Upper lobe of left lung (tissue), 6 donors: ENCODE measurements around the gene ERICH4. TPM values are rescaled to one million over a fixed set of nuclear protein-coding genes. Genes with fewer than 3 reads are reported as not detected.

Source experiments
- ATAC-seq, 2 donors: fragments of 200-7000 bp; cut with Tn5 transposase; one replicate each; pipeline ENCODE4 v1.9.1; 2022; ENCODE audit warnings: mild to moderate bottlenecking in 2 of 2, moderate library complexity in 2 of 2; ENCODE audit not compliant: low FRiP score in 2 of 2
- DNase-seq, 2 donors: peaks; one replicate each; pipeline ENCODE4 v3.0.0-alpha.2; 2019 to 2020
- H3K27ac ChIP-seq, 4 donors: fragments of 200-600 bp; sonication (generic); one replicate each; pipeline ENCODE4 v1.5.1; 2016 to 2019
- H3K27me3 ChIP-seq, 4 donors: fragments of 200-600 bp; sonication (generic); one replicate each; pipeline ENCODE4 v1.5.1; 2017 to 2019
- H3K36me3 ChIP-seq, 4 donors: fragments of 200-600 bp; sonication (generic); one replicate each; pipeline ENCODE4 v1.5.1; 2016 to 2019
- H3K4me1 ChIP-seq, 4 donors: fragments of 200-600 bp; sonication (generic); one replicate each; pipeline ENCODE4 v1.5.1; 2018 to 2019
- H3K4me3 ChIP-seq, 4 donors: fragments of 200-600 bp; sonication (generic); one replicate each; pipeline ENCODE4 v1.5.1; 2017 to 2019; ENCODE audit warnings: mild to moderate bottlenecking in 2 of 4, moderate library complexity in 1 of 4
- H3K9me3 ChIP-seq, 4 donors: fragments of 200-600 bp; sonication (generic); one replicate each; pipeline ENCODE4 v1.5.1; 2018 to 2019
- CTCF ChIP-seq, 6 experiments: fragments of 450-650 bp in 4 of 6; fragments of 200-600 bp in 2 of 6; sonication (generic) in 2 of 6; IDR thresholded peaks; one replicate each; pipeline ENCODE4 v1.5.1; 2016 to 2019; ENCODE audit warnings: antibody characterized with exemption in 6 of 6
- EP300 ChIP-seq, 4 donors: sonication (generic); formaldehyde crosslinking; IDR thresholded peaks; one replicate each; pipeline ENCODE4 v1.5.1; 2017; ENCODE audit warnings: antibody characterized with exemption in 4 of 4, control low read depth in 2 of 4
- POLR2A ChIP-seq, 4 donors: fragments of 450-650 bp; IDR thresholded peaks; one replicate each; pipeline ENCODE4 v1.5.1; 2016 to 2017; ENCODE audit warnings: antibody characterized with exemption in 4 of 4, mild to moderate bottlenecking in 2 of 4
- POLR2AphosphoS5 ChIP-seq, 2 donors: sonication (generic); formaldehyde crosslinking; IDR thresholded peaks; one replicate each; pipeline ENCODE4 v1.5.1; 2017; ENCODE audit warnings: antibody characterized with exemption in 2 of 2
- WGBS, 2 donors: methylation state at CpG; one replicate each; pipeline ENCODE4 v1.1.5; 2017 to 2018; 5-methylcytosine and 5-hydroxymethylcytosine counted together
- total RNA-seq, 6 donors: library from RNA; depleted of rRNA in 4 of 6; stranded (reverse); fragments of >200 nt in 4 of 6; gene quantifications; one replicate each; pipeline versions ENCODE4 v1.1.0 to v1.2.1, GENCODE V29; 2016 to 2021
- donor health status: DM: no; HTN: no; CAD: no; lungs with moderate emphysema.
- donor health status: DM: no; HTN: yes; CAD: no; lungs with severe emphysema.

ERICH4 gene
- total RNA-seq, 6 donors from 2014 or later, result not detected

GRCh38 chr19:41476583-41476982 lies 33.6 kb downstream of the ERICH4 start:
- TF ChIP-seq POLR2A (IDR thresholded peaks at IDR 0.05) (no peak), CTCF (IDR thresholded peaks at IDR 0.05) (no peak), POLR2AphosphoS5 (IDR thresholded peaks at IDR 0.05) (no peak), EP300 (IDR thresholded peaks at IDR 0.05) (no peak)
- Histone ChIP-seq H3K27me3 (no peaks in the 10 kb centered on the region), H3K36me3 (no peaks in the 10 kb centered on the region), H3K4me3 (no peak overlapping the region), H3K27ac (peak overlapping the region in 1 of 4 donors; percentile 83), H3K4me1 (peaks cover 0 to 10% (median 2%) of the 10 kb centered on the region in 4 donors), H3K9me3 (no peaks in the 10 kb centered on the region)
- DNase-seq (no peak), ATAC-seq (no peak)

- H3K4me1 ChIP-seq, result peaks cover 0 to 10% (median 2%) of the 10 kb centered on the region in 4 donors
- peak overlapping the region; percentile 70 to 83 (median 76) for H3K27ac ChIP-seq
- DNase-seq, result no peak
- no peak for ATAC-seq
- WGBS, 2 donors, result 37 to 60% methylated on average over 5 to 8 of the region's 8 CpGs
- H3K9me3 ChIP-seq, result no peaks in the 10 kb centered on the region
- H3K27me3 ChIP-seq, result no peaks in the 10 kb centered on the region
- no peaks in the 10 kb centered on the region for H3K36me3 ChIP-seq
- TF ChIP-seq POLR2A (IDR thresholded peaks at IDR 0.05) (no peak), CTCF (IDR thresholded peaks at IDR 0.05) (no peak), EP300 (IDR thresholded peaks at IDR 0.05) (no peak), POLR2AphosphoS5 (IDR thresholded peaks at IDR 0.05) (no peak)
- H3K4me3 ChIP-seq, result peak overlapping the region in 3 of 4 donors; percentile 17 to 45 (median 28)
Measured at GRCh38 chr19:41478171-41478570, 35.2 kb downstream of the ERICH4 start.

- TF ChIP-seq POLR2A (IDR thresholded peaks at IDR 0.05) (no peak), POLR2AphosphoS5 (IDR thresholded peaks at IDR 0.05) (peak; percentile 30 to 77), EP300 (IDR thresholded peaks at IDR 0.05) (peak in 3 of 4 donors; percentile 49 to 57 (median 52)), CTCF (IDR thresholded peaks at IDR 0.05) (no peak)
- Histone ChIP-seq H3K27ac (peak overlapping the region; percentile 70 to 83 (median 76)), H3K27me3 (no peaks in the 10 kb centered on the region), H3K4me1 (peaks cover 0 to 10% (median 2%) of the 10 kb centered on the region in 4 donors), H3K4me3 (peak overlapping the region in 3 of 4 donors; percentile 17 to 45 (median 28)), H3K9me3 (no peaks in the 10 kb centered on the region), H3K36me3 (no peaks in the 10 kb centered on the region)
- 56 to 60% methylated on average over 15 of the region's 15 CpGs for WGBS, 2 donors
- ATAC-seq (peak in 1 of 2 donors; percentile 32), DNase-seq (no peak)
Measured at GRCh38 chr19:41478875-41479756, 36.2 kb downstream of the ERICH4 start.

GRCh38 chr19:41479757-41480191 lies 36.8 kb downstream of the ERICH4 start:
- TF ChIP-seq EP300 (IDR thresholded peaks at IDR 0.05), result peak in 1 of 4 donors; percentile 3
- TF ChIP-seq POLR2AphosphoS5 (IDR thresholded peaks at IDR 0.05), result peak; percentile 40 to 69
- no peak for TF ChIP-seq POLR2A (IDR thresholded peaks at IDR 0.05)
- Histone ChIP-seq H3K9me3 (no peaks in the 10 kb centered on the region), H3K36me3 (no peaks in the 10 kb centered on the region), H3K4me3 (peak overlapping the region in 1 of 4 donors; percentile 9), H3K4me1 (peaks cover 0 to 10% (median 2%) of the 10 kb centered on the region in 4 donors), H3K27me3 (no peaks in the 10 kb centered on the region), H3K27ac (peak overlapping the region; percentile 68 to 83 (median 76))
- DNase-seq, result peak in 1 of 2 donors; percentile 48
- 51 to 63% methylated on average over 8 of the region's 8 CpGs for WGBS, 2 donors
- peak; percentile 51 to 75 for ATAC-seq

- no peak for TF ChIP-seq CTCF (IDR thresholded peaks at IDR 0.05)
- no peak for TF ChIP-seq POLR2A (IDR thresholded peaks at IDR 0.05)
- TF ChIP-seq EP300 (IDR thresholded peaks at IDR 0.05), result no peak
- no peak for TF ChIP-seq POLR2AphosphoS5 (IDR thresholded peaks at IDR 0.05)
- ATAC-seq (no peak), DNase-seq (no peak)
- no peaks in the 10 kb centered on the region for H3K27me3 ChIP-seq
- no peaks in the 10 kb centered on the region for H3K36me3 ChIP-seq
- peak overlapping the region in 1 of 4 donors; percentile 3 for H3K4me3 ChIP-seq
- H3K4me1 ChIP-seq, result peaks cover 0 to 10% (median 2%) of the 10 kb centered on the region in 4 donors
- 48 to 67% methylated on average over 12 of the region's 12 CpGs for WGBS, 2 donors
- no peaks in the 10 kb centered on the region for H3K9me3 ChIP-seq
- peak overlapping the region; percentile 68 to 83 (median 76) for H3K27ac ChIP-seq
Measured at GRCh38 chr19:41480336-41480735, 37.4 kb downstream of the ERICH4 start.
